ENCODE measurements around the gene PRKCE. TPM values are rescaled to one million over a fixed set of nuclear protein-coding genes. Genes with fewer than 3 reads are reported as not detected.

PRKCE gene
- polyA plus RNA-seq, 1 of the 3 experiments (the other 2 are of a cell fraction) = 16.3 TPM

GRCh38 chr2:45789317-45789716 lies 137.8 kb downstream of the PRKCE start:
- H3K9me2 ChIP-seq = no peaks in the 10 kb centered on the region
- H3K36me3 ChIP-seq (replicated peaks in 1 of 2; ENCODE audit: control insufficient read depth in 1 of 2, insufficient read depth in 2 of 2, low read length in 1 of 2) = no peaks in the 10 kb centered on the region
- no peaks in the 10 kb centered on the region for H3K79me2 ChIP-seq (ENCODE audit: insufficient read depth)
- no peaks in the 10 kb centered on the region for H3F3A ChIP-seq (replicated peaks; ENCODE audit: insufficient read depth)
- ChIA-PET CTCF (interaction anchor here (0.6 to 4.0 kb wide), 5 partner anchors 10 to 1147 kb away, joined by 3 to 22 read pairs (median 3); no protein-coding TSS in a partner anchor), POLR2A (interaction anchor here (0.6 kb wide), 1 partner anchor 136 kb away, joined by 3 read pairs; no protein-coding TSS in a partner anchor)
- no peaks in the 10 kb centered on the region for H3K27me3 ChIP-seq (ENCODE audit: insufficient read depth)
- no peak overlapping the region for H3K4me2 ChIP-seq
- 0 out of 2 replicates have a peak, but pooled peaks cover 2% of the 10 kb centered on the region for H4K20me1 ChIP-seq (ENCODE audit: insufficient read depth)
- no peaks in the 10 kb centered on the region for H3K9me3 ChIP-seq
- H3K4me1 ChIP-seq (ENCODE audit: control insufficient read depth in 1 of 2, insufficient read depth in 2 of 2, low read depth in 1 of 2, low read length in 1 of 2) = peaks cover 0 to 44% of the 10 kb centered on the region in 2 experiments; a peak in 2 of 4 replicates
- no peak overlapping the region for H2AFZ ChIP-seq (ENCODE audit: low read depth)
- no peak for DNase-seq
- TF ChIP-seq RAD21 (IDR thresholded peaks at IDR 0.05; ENCODE audit: low read length) (no peak), IRF3 (IDR thresholded peaks at IDR 0.05; ENCODE audit: low read depth, low read length) (no peak), NRF1 (IDR thresholded peaks at IDR 0.05; ENCODE audit: low read depth, low read length) (no peak), NFIC (IDR thresholded peaks at IDR 0.05; ENCODE audit: borderline replicate concordance) (no peak), MAX (IDR thresholded peaks at IDR 0.05; ENCODE audit: low read depth) (no peak), EP300 (IDR thresholded peaks at IDR 0.05; ENCODE audit: borderline replicate concordance in 1 of 2, low read depth in 1 of 2, low read length in 1 of 2) (no peak), USF1 (IDR thresholded peaks at IDR 0.05; ENCODE audit: borderline replicate concordance, low read depth) (no peak), PBX3 (IDR thresholded peaks at IDR 0.05) (no peak), SMC3 (IDR thresholded peaks at IDR 0.05; ENCODE audit: low read depth, low read length) (no peak), POLR2AphosphoS5 (IDR thresholded peaks at IDR 0.05; ENCODE audit: low read depth, low read length) (no peak), EZH2phosphoT487 (IDR thresholded peaks at IDR 0.05; ENCODE audit: borderline replicate concordance, low read depth) (no peak), REST (IDR thresholded peaks at IDR 0.05; ENCODE audit: low read depth, low read length) (no peak)
- H3K4me3 ChIP-seq (ENCODE audit: low read depth in 2 of 2, low read length in 1 of 2) = no peak overlapping the region
- H3K9ac ChIP-seq = no peak overlapping the region
- no peak overlapping the region for H3K27ac ChIP-seq (ENCODE audit: low read depth in 2 of 2, low read length in 1 of 2)

Measured in SK-N-SH (cell line).